DMS 273 (cell line): ENCODE data around the gene POMGNT2.

Experiments
- DNase-seq: peaks from one replicate; lab custom pipeline; 2025; ENCODE audit not compliant: unreplicated experiment; lab: John Stamatoyannopoulos, UW

The POMGNT2 gene

DNA sequence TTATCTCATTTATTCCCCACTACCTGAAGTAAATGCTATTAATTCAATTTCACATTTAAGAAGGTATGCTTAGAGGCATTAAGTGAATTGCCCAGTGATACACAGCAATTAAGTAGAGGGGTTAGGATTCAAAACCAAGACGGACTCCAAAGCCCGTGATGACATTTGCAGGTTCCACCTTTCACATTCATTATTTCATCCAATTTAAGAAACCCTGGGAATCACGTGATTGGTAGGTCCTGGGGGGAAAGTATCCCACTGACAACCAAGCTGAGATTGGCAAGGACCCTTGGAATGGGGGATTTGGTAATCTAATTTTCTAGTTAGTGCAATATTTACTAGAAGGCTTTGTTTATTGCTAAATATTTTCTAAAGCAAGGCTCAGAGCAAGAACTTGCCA, 1.8 kb downstream of the POMGNT2 start:
- no peak for DNase-seq

GRCh38 chr3:43102773-43103480, 3.0 kb downstream of the POMGNT2 start:
- DNase-seq = no peak

- no peak for DNase-seq
These were observed 7.1 kb downstream of the POMGNT2 start for GRCh38 chr3:43098761-43099160.

GRCh38 chr3:43097400-43098080, 8.3 kb downstream of the POMGNT2 start:
- DNase-seq = no peak

- no peak for DNase-seq
These were observed 9.1 kb downstream of the POMGNT2 start for GRCh38 chr3:43096761-43097160.

GRCh38 chr3:43095370-43095769, 10.5 kb downstream of the POMGNT2 start:
- DNase-seq = no peak

- DNase-seq = no peak
These were observed 11.0 kb downstream of the POMGNT2 start for GRCh38 chr3:43094851-43095250.

DNA sequence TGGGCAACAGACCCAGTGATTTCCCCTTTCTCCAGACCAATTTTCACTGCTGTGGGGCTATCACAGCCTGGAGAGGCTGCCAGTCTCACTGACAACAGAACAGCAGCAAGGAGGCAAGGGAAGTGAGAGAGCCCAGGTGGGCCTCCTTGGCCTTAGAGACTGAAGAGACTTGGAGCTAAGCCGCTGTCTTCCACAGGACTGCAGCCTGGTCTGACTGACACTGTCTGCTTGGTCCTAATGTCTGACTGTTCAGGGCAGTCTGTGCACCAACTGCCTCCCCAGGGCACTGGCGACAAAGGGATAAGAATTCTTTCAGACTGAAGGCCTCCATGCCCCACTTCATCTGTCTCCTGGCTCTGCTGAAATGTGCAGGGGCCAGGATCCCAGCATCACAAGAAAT, 11.5 kb downstream of the POMGNT2 start:
- DNase-seq = no peak

- DNase-seq = no peak
These were observed 11.9 kb downstream of the POMGNT2 start for GRCh38 chr3:43093974-43094373.

GRCh38 chr3:43093006-43093405, 12.9 kb downstream of the POMGNT2 start:
- no peak for DNase-seq

GRCh38 chr3:43091481-43091880, 14.4 kb downstream of the POMGNT2 start:
- no peak for DNase-seq

DNA sequence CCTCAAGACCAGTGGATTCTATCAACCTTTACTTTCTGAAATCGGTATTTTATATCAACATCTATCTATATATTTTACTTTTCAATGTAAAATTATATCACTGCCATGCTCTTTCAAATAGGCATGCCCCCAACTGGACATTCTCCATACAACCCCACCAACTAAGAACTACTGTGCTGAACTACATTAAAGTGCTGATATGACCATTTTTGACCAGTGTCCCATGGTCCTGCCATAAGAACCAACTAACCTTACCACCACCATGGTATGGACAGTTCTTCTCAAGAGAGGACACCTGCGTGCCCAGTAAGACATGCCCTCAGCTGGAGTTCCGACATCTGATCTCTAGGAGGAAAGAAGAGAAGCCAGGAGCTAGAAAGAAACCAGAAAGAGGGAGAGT, 15.6 kb downstream of the POMGNT2 start:
- DNase-seq = no peak

- DNase-seq = no peak
These were observed 16.8 kb downstream of the POMGNT2 start for GRCh38 chr3:43089081-43089480.

GRCh38 chr3:43087249-43087776, 18.6 kb downstream of the POMGNT2 start:
- no peak for DNase-seq

DNA sequence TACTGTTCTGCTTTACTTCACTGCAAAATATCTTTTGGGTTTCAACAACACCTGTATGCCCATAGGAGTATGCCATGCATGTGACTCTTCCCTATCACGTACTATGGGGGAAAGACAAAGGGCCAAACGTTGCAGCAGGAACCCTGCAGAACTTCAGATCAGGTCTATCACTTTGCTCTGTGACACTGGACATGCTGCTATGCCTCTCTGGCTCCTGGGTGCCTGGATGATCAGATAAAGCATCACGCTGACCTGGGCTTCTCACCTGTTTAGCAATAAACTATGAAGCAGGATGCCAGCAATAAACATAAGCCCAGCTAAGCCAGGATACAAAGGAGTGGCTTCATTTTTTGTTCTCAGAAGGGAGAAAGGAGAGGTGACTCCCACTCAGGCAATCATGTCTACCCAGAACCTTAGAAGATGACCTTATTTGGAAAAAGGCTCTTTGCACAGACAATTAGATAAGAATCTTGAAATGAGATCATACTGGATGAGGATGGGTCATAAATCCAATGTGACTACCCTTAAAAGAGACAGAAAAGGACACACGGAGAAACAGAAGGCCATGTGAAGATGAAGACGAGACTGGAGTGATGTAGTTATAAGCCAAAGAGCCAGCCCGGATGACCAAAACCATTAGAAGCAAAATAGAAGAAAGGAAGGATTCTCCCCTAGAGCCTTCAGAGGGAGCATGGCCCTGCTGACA, 19.3 kb downstream of the POMGNT2 start:
- no peak for DNase-seq

GRCh38 chr3:43082457-43082856, 23.4 kb downstream of the POMGNT2 start:
- no peak for DNase-seq

DNA sequence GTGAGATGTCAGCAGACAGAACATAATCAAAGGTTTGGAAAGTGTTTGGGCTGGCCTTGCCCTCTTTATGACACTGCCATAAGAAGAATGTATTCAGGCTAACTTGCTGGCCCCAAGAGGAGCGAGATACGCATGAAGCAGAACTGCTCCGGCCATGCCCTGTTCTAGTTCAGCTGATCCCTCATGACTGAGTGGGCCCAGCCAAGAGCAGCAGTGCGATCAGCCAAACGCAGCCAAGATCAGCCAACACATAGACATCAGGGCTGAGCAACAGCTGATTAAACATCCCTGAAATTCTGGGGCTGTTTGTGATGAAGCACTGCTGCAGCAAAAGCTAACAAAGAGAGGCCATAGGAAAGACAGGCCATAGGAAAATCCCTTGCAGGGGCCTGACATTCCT, 24.1 kb downstream of the POMGNT2 start:
- DNase-seq = no peak

- no peak for DNase-seq
These were observed 24.9 kb downstream of the POMGNT2 start for GRCh38 chr3:43080726-43081568.

DNA sequence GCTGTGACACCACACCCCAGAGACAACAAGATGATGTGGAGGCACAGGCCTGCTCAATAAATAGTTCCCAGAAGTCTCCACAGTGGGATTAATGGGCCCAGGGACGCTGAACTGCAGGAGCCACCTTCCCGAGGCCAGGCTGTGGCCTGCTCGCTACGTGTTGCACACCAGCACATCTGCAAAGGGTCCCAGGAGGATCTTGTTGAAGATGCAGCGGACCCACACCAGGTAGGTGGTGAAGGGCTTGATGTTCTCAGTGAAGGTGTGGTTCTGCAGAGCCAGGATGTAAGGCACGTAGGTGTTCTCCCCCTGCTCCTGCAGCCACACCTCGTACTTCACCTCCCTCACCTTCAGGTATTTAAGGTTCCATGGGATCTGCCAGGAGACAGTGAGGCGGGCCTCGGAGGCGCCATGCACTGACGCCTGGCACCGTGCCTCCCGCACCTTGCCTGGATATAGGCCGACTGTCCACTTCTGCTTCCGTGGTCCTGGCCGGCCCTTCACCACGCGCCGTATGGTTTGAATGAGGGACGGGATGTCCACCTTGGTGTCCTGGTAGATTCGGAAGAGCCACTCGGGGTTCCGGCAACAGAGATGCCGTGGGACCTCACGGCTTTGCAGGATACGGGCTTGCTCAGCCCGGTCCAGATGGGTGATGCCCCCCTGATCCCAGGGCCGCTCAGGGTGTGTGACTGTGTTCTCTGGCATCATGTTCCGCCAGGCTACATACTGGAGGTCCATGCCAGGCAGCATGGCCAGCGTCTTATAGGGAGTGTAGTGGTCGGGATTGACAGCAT, 26.1 kb downstream of the POMGNT2 start:
- DNase-seq = no peak

DNA sequence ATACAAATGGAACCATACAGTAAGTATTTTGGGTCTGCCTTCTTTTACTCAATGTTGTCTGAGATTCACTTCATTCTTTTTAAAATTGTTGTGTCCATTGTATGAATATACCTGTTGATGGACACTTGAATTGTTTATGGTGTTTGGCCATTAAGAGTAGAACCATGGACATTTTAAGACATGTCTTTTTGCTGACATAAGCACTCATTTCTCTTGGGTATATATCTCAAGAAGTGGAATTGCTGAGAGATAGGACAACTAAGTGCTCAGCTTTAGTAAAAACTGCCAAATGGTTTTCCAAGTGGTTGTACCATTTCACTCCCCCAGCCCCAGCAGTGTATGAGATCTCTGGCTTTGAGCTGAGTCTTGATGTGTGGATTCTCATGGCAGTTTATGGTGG, 28.2 kb downstream of the POMGNT2 start:
- no peak for DNase-seq
